Activated CD4-positive, alpha-beta T cell treated with anti-CD3 and anti-CD28 coated beads, Interleukin-2, amount 10 ng/mL, durations not matched to agents 7 days and 5 days (primary cell): ENCODE data around the gene COPZ1. TPM values are rescaled to one million over a fixed set of nuclear protein-coding genes. Genes with fewer than 3 reads are reported as not detected.
"Not testable (repeated sequence)": the region's sequence is repeated elsewhere in the genome, so short reads cannot be mapped to it uniquely, and the experiment has no call there.

Source experiments
- CTCF ChIA-PET: fragments of 350-600 bp; sonication (Branson Sonifier 250); formaldehyde crosslinking; loops from one replicate; lab custom pipeline; 2021; ENCODE audit warnings: antibody characterized with exemption; lab: Charles Lee
- POLR2A ChIA-PET: fragments of 350-600 bp; sonication (Branson Sonifier 250); formaldehyde crosslinking; loops from one replicate; lab custom pipeline; 2021; ENCODE audit warnings: antibody characterized with exemption; lab: Charles Lee
- DNase-seq: peaks from one replicate; pipeline ENCODE4 v3.0.0-alpha.2; 2020
- H3K27ac Mint-ChIP-seq: one replicate; pipeline ENCODE4 v1.8.0; 2021; ENCODE audit warnings: mild to moderate bottlenecking, moderate library complexity, mixed read lengths
- H3K27me3 Mint-ChIP-seq: one replicate; pipeline ENCODE4 v1.8.0; 2021; ENCODE audit warnings: mixed read lengths
- H3K36me3 Mint-ChIP-seq: one replicate; pipeline ENCODE4 v1.8.0; 2021; ENCODE audit warnings: low read depth, mixed read lengths
- H3K4me1 Mint-ChIP-seq: one replicate; pipeline ENCODE4 v1.8.0; 2021; ENCODE audit warnings: mixed read lengths
- H3K4me3 Mint-ChIP-seq: one replicate; pipeline ENCODE4 v1.8.0; 2021; ENCODE audit warnings: mild to moderate bottlenecking, moderate library complexity, mixed read lengths
- H3K9me3 Mint-ChIP-seq: one replicate; pipeline ENCODE4 v1.8.0; 2021; ENCODE audit warnings: mixed read lengths
- total RNA-seq, 2 experiments: library from RNA; stranded (reverse); gene quantifications; one replicate each; pipeline ENCODE4 v1.2.3, GENCODE V29; 2021

COPZ1 gene
- total RNA-seq, 2 experiments from 2014 or later = 113 to 124 TPM

DNA sequence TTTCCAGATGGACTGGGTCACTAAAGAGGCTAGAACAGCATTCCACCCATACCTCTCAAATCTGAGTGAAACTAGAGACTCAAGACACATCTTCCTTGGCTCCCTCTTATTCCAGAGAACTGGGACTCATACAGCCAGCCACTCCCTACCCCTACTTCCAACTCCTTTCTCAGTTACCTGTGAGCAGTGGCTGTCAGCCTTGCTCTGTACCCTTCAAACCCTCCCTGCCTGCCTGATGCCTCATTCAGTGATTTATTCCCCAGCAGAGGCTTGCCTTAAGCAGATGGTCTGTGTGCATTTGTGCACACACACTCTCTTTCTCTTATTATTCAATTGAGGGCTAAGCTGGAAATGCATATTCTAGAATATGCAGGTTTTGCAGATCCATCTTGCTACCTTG lies 24.7 kb downstream of the COPZ1 start:
- ChIA-PET CTCF (interaction anchor here (1.0 to 1.5 kb wide), 3 partner anchors 25 to 101 kb away, joined by 3 read pairs; partner anchors contain the start of gene COPZ1), POLR2A (no interaction called here)
- Mint-ChIP-seq H3K36me3 (peaks cover 53% of the 10 kb centered on the region), H3K9me3 (no peaks in the 10 kb centered on the region), H3K27ac (no peak overlapping the region), H3K4me1 (peaks cover 15% of the 10 kb centered on the region), H3K27me3 (no peaks in the 10 kb centered on the region), H3K4me3 (no peak overlapping the region)
- DNase-seq = no peak

DNA sequence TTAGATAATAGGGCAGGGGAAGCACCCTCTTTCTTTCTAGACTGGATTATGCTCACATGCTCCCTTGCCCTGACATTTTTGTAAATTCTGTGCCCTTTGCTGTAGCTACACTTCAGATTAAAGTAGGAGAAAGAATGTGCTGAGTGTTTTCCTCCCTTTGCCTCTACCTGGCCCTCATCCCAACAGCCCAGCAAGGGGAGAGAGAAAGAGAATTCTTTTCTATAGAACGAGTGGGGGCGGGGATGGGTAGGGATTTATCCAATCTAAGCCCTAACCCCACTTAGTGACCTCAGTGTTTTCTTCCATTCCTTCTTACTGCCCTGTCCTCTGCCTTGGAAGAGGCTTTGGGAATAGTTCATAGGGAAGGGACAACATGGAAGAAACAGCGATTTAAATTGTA lies 25.8 kb downstream of the COPZ1 start:
- ChIA-PET CTCF (interaction anchor here (0.9 to 1.3 kb wide), 3 partner anchors 16 to 56 kb away, joined by 3 to 4 read pairs (median 3); no protein-coding TSS in a partner anchor), POLR2A (interaction anchor here (0.7 kb wide), 1 partner anchor 147 kb away, joined by 3 read pairs; the partner anchor contains the start of gene NCKAP1L)
- H3K27ac Mint-ChIP-seq = no peak overlapping the region
- H3K4me3 Mint-ChIP-seq = no peak overlapping the region
- no peak for DNase-seq
- no peaks in the 10 kb centered on the region for H3K27me3 Mint-ChIP-seq
- H3K36me3 Mint-ChIP-seq = peaks cover 47% of the 10 kb centered on the region
- no peaks in the 10 kb centered on the region for H3K9me3 Mint-ChIP-seq
- H3K4me1 Mint-ChIP-seq = peaks cover 15% of the 10 kb centered on the region

DNA sequence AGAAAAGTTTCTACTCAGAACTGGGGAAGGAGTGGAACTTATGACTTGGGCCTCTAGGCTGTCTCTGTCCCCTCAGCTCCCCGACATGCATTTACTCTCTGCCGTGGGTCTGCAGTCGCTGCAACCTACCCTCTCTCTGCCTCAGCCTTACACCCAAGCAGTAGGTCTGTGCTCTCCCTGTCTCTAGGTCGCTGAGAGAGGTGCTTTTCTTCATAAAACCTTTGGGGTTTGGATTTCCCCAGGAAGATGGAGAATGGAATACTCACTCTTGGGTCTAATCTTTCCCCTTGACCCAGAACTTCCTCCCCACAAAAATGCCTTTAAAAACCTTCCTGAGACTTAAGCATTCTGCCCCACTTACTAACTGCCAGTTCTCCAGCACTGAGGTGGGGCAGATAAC lies 26.4 kb downstream of the COPZ1 start:
- Mint-ChIP-seq H3K4me1 (peaks cover 15% of the 10 kb centered on the region), H3K27me3 (no peaks in the 10 kb centered on the region), H3K9me3 (no peaks in the 10 kb centered on the region), H3K27ac (no peak overlapping the region), H3K36me3 (peaks cover 47% of the 10 kb centered on the region), H3K4me3 (no peak overlapping the region)
- CTCF ChIA-PET = interaction anchor here (1.1 to 2.6 kb wide), 3 partner anchors 11 to 28 kb away, joined by 3 to 12 read pairs (median 4); no protein-coding TSS in a partner anchor
- POLR2A ChIA-PET = interaction anchor here (0.7 kb wide), 1 partner anchor 146 kb away, joined by 3 read pairs; the partner anchor contains the start of gene NCKAP1L
- DNase-seq = no peak

DNA sequence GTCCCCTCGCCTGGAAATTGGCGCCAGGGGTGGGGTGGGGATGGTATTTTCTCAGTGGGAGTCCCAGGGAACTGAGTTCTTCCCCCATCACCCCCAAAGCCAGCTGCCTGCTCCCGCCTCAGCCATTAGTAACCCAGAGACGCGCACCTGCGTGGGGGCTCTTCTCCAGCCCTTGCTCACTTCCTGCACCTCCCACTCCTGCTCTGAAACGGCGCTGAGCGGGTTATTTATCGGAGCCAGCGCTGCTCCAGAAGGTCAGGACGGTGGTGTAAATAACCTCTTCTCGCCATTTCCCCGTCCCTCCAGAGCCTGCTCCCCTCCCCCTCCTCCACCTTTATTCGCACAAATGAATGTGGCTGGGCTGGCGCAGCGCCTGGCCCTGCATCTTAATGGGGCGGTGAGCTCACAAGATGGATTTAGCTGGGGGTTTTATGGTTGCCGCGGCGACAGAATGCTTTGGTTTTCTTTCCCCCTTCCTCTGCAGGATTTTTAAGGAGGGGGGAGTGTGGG lies 27.1 kb downstream of the COPZ1 start:
- CTCF ChIA-PET = interaction anchor here (0.6 to 2.6 kb wide), 6 partner anchors 10 to 27 kb away, joined by 3 to 12 read pairs (median 3); no protein-coding TSS in a partner anchor
- no peaks in the 10 kb centered on the region for H3K9me3 Mint-ChIP-seq
- H3K36me3 Mint-ChIP-seq = peaks cover 41% of the 10 kb centered on the region
- H3K27me3 Mint-ChIP-seq = no peaks in the 10 kb centered on the region
- no peak for DNase-seq
- peaks cover 20% of the 10 kb centered on the region for H3K4me1 Mint-ChIP-seq
- H3K4me3 Mint-ChIP-seq = peak overlapping the region; percentile 18
- H3K27ac Mint-ChIP-seq = peak overlapping the region; percentile 46
- POLR2A ChIA-PET = no interaction called here

DNA sequence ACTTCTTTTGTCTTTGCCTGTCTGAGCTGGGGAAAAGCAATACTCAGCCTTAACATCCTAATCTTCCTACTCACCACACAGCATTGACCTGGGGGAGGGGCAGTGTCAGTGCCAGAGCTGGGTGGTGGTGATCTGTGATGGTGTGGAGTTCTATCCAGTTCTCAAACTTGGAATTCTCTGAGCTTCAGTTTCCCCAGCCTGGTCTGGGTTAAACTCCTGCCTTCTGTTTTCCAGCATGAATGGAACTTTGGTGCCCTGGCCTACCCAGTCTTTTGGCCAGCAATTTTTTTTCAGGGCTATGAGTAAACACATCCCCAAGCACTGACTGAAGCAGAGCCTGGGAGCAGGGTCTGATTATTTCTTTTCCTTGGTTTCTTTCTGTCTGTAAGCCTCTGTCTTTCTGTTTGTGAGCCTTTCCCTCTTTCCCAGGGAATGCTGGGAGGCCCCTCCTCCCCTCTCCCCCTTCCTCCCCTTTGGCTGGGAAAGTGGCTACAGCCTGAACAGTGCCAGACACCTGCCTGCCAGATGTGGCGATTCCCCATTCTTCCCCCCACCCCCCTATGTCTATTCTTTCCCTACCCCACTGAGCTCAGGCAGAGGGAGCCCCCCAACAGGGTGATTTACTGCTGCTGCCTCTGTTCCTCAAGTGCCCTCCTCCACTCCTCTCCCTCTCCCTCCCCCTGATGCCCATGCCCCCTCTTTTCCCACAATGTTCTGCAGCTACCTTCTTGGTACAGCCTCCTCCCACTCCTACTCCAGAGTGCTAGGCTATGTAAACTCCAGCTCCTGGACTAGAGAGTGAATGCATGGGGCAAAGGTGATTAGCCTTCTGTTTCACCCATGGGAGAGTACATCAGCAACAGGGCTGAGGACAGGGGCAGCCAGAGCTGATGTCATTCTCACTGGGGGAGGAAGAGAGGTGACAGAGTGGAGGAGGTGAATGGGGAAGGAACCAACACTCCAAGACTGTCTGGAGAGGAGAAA lies 28.3 kb downstream of the COPZ1 start:
- Mint-ChIP-seq H3K4me1 (peaks cover 23% of the 10 kb centered on the region), H3K4me3 (no peak overlapping the region), H3K9me3 (no peaks in the 10 kb centered on the region), H3K36me3 (peaks cover 35% of the 10 kb centered on the region), H3K27me3 (no peaks in the 10 kb centered on the region), H3K27ac (no peak overlapping the region)
- ChIA-PET POLR2A (no interaction called here), CTCF (interaction anchor here (0.6 to 2.6 kb wide), 14 partner anchors 9 to 102 kb away, joined by 3 to 12 read pairs (median 4); partner anchors contain the start of genes COPZ1 and HNRNPA1)
- DNase-seq = no peak

DNA sequence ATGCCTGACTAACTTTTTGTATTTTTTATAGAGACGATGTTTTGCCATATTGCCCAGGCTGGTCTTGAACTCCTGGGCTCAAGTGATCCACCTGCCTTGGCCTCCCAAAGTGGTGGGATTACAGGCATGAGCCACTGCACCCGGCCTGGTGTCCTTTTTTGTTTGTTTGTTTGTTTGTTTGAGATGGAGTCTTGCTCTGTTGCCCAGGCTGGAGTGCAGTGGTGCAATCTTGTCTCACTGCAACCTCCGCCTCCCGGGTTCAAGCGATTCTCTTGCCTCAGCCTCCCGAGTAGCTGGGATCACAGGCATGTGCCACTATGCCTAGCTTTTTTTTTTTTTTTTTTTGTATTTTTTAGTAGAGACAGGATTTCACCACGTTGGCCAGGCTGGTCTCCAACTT lies 29.3 kb downstream of the COPZ1 start:
- DNase-seq, POLR2A ChIA-PET, H3K27me3 Mint-ChIP-seq, H3K9me3 Mint-ChIP-seq, H3K27ac Mint-ChIP-seq, H3K4me3 Mint-ChIP-seq: not testable (repeated sequence)
- Mint-ChIP-seq H3K4me1 (peaks cover 23% of the 10 kb centered on the region), H3K36me3 (peaks cover 30% of the 10 kb centered on the region)
- CTCF ChIA-PET = interaction anchor here (1.5 kb wide), 2 partner anchors 25 to 60 kb away, joined by 4 to 9 read pairs; no protein-coding TSS in a partner anchor

DNA sequence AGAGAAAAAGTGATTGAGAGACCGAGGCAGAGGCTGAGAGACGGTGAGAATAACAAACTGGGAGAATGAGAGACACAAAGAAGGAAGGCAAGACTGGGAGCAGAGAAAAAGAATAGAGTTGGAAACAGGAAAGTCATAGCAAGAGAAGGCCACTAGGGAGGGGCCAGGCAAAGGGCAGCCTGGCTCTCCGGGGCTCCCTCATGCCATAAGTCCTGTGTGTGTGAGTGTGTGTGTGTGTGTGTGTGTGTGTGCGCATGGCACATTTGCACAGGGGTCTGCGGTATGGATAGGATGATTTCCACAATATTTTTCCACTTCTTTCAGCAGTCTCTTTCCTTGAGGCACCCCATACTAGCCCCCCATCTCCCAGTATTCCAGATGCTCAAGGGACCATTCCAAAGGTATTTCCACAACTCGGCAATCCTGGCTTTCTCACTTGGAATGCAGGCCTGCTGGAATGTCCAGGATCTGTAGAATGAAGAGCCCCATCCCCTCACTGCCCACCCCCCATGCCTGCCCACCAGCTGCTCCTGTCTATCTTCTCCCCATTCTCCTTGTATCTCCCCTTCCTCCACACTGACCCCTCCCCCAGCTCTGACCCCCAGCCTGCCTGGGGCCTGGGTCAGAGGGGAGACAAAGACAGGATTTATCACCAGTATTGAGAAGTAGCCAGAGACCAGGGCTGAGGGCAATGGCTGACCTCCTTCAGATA lies 30.3 kb downstream of the COPZ1 start:
- POLR2A ChIA-PET = no interaction called here
- Mint-ChIP-seq H3K4me3 (no peak overlapping the region), H3K27me3 (no peaks in the 10 kb centered on the region), H3K4me1 (peaks cover 24% of the 10 kb centered on the region), H3K36me3 (peaks cover 23% of the 10 kb centered on the region), H3K9me3 (no peaks in the 10 kb centered on the region), H3K27ac (no peak overlapping the region)
- CTCF ChIA-PET = interaction anchor here (0.8 to 3.1 kb wide), 4 partner anchors 22 to 139 kb away, joined by 3 to 9 read pairs (median 4); partner anchors contain the start of gene COPZ1
- no peak for DNase-seq

DNA sequence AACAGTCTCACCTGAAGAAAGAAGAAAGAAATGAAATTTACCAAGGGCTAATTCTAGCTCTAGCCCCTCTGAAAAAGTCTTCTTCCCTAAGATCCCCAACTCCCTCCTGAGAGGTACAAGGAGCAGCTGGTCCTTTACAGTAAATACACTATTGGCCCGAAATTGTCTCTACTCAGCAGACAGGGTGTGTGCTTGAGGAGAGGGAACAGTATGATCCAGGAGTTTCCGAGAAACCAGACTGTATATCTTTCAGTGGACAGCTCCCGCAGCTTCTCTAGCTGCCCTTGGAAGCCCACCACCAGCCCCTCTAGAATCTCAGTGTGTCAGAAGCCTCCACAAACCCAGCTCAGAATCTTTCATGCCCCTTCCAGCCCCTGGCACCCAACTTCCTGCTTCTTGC lies 31.3 kb downstream of the COPZ1 start:
- CTCF ChIA-PET = interaction anchor here (0.8 to 3.1 kb wide), 11 partner anchors 10 to 140 kb away, joined by 3 to 9 read pairs (median 4); partner anchors contain the start of gene COPZ1
- Mint-ChIP-seq H3K36me3 (peaks cover 13% of the 10 kb centered on the region), H3K4me3 (no peak overlapping the region), H3K4me1 (peaks cover 30% of the 10 kb centered on the region), H3K27me3 (no peaks in the 10 kb centered on the region), H3K27ac (no peak overlapping the region), H3K9me3 (no peaks in the 10 kb centered on the region)
- POLR2A ChIA-PET = interaction anchor here (0.6 kb wide), 1 partner anchor 73 kb away, joined by 3 read pairs; no protein-coding TSS in a partner anchor
- no peak for DNase-seq

DNA sequence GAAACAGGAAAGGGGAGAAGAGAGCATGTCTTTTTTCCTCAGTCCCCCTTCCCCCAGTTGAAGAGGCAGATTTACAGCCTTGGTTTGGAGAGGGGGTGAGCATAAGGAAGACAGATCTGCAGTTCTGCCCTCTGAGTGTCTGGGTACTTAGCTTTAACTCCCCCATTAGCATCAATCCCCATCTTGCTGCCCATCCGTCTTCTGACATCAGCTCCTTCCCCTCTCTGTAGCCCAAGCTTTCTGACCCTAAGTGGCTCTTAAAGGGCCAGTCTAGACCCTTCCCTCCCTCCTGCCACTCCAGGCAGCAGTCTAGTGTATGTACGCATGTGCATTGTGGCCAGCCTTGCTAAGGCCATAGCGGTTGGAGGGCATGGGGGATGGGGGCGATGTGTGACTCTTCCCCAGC lies 32.0 kb downstream of the COPZ1 start:
- H3K4me1 Mint-ChIP-seq = peaks cover 25% of the 10 kb centered on the region

DNA sequence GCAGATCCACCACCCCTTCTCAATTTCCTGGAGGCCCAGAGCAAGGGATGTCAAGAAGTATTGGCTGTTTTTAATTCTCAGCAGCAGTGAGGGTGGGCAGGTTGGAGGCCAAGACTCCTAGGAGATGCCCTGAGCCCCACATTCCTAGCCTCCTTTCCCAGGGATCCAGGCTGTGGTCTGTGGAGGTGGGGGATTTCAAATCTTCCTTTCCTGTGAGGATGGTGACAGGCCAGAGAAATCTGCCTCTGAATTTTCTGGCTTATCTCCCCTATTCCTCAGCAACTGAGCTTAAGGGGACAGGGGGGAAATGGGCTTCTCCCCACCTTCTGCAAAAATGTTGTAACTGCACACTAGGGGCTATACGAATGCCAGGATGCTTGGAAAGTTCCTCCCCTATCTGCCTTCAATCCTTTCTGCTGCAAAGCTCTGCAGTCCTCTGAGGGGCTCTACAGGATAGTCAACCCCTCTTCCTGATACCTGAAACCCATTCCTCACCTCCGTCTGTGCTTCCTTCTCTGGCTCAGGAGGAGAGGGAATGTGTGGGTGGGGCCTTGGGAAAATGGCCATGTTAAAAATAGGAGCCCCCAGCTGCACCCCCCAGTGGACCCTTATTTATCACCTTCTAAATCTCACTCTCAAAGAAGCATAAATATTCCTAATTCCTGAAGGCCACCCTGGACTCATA lies 32.7 kb downstream of the COPZ1 start:
- Mint-ChIP-seq H3K27me3 (no peaks in the 10 kb centered on the region), H3K4me3 (no peak overlapping the region), H3K4me1 (peaks cover 20% of the 10 kb centered on the region), H3K27ac (no peak overlapping the region), H3K36me3 (no peaks in the 10 kb centered on the region), H3K9me3 (no peaks in the 10 kb centered on the region)
- DNase-seq = no peak
- ChIA-PET POLR2A (interaction anchor here (0.6 kb wide), 1 partner anchor 76 kb away, joined by 3 read pairs; no protein-coding TSS in a partner anchor), CTCF (interaction anchor here (0.5 to 3.3 kb wide), 13 partner anchors 9 to 166 kb away, joined by 3 to 14 read pairs (median 6); partner anchors contain the start of gene COPZ1)

More for the DNA sequence above, 32.0 kb downstream of the COPZ1 start:
- Mint-ChIP-seq H3K4me3 (no peak overlapping the region), H3K27ac (no peak overlapping the region), H3K36me3 (peaks cover 6% of the 10 kb centered on the region), H3K27me3 (no peaks in the 10 kb centered on the region), H3K9me3 (no peaks in the 10 kb centered on the region)
- POLR2A ChIA-PET = interaction anchor here (0.6 kb wide), 1 partner anchor 76 kb away, joined by 3 read pairs; no protein-coding TSS in a partner anchor
- DNase-seq = no peak
- CTCF ChIA-PET = interaction anchor here (0.9 to 3.3 kb wide), 12 partner anchors 10 to 141 kb away, joined by 3 to 14 read pairs (median 4); partner anchors contain the start of gene COPZ1

DNA sequence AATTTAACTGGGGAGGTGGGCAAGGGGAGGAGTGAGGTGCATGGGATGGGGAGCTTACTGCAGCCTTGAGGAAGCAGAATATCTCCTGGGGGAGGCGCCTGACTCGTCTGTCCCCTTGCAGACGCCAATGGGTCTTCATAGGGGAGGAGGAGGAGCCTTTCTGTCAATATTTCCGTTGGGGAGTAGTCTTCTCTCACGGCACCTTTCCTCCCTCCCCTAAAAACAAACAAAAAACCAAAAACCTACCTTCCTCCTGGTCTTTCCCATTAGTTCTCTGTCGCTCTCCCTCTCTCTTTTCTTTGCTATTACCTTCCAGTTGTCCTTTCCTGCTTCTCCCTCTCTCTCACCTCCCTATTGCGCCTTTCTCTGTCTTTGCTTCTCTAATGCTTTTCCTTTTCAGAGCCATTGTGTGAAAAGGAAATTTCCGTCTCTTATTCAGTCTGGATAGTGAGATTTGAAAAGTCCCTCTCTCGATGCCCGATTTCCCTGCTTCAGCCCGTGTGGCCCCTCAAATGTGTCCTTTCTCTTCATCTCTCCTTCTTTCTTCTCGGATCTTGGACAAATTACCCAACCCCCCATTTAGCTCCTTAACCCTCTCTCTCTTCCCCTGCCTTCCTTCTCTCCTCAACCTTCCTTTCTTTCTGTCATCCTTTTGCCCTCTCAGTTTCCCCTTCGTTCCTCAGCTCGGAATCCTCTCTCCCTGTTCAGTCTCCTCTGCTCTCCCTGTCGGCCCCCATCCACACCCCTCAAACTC lies 33.4 kb downstream of the COPZ1 start:
- CTCF ChIA-PET = interaction anchor here (0.8 to 3.3 kb wide), 17 partner anchors 10 to 158 kb away, joined by 3 to 14 read pairs (median 6); partner anchors contain the start of gene COPZ1
- H3K36me3 Mint-ChIP-seq = no peaks in the 10 kb centered on the region
- H3K27ac Mint-ChIP-seq = no peak overlapping the region
- POLR2A ChIA-PET = interaction anchor here (0.7 to 1.7 kb wide), 4 partner anchors 50 to 700 kb away, joined by 3 to 4 read pairs (median 4); partner anchors contain the start of gene HNRNPA1
- no peaks in the 10 kb centered on the region for H3K9me3 Mint-ChIP-seq
- DNase-seq = peak; percentile 76
- H3K4me3 Mint-ChIP-seq = no peak overlapping the region
- H3K27me3 Mint-ChIP-seq = no peaks in the 10 kb centered on the region
- peaks cover 22% of the 10 kb centered on the region for H3K4me1 Mint-ChIP-seq
